ENCODE results near the gene C2orf49.

The C2orf49 gene

DNA sequence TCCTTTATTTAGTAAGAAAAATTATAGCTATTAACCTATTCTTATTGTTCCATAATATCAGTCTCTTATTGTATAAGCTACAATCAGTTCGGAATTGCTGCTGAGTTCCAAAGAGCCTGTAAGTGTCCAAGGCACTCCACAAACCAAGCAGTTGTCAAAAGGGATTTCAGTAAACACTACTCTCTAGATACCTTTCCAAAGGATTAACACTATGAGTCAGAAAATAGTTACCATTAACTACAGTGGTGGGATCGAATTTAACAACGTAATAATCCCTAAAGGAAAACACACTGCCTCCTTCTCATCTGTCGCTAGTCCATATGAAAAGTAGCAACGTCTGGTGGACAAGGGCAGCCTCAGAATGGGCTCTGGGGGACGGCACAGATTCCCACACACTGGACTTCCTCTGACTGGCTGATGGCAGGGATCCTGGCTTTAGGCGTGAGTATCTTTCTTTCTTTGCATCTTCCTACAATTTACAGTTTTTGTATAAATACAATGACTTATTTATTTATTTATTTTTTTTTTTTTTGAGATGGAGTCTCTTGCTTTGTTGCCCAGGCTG lies 16.6 kb upstream of the C2orf49 start:
- Histone ChIP-seq H3K27ac (ENCODE audit: low read length) (no peak overlapping the region), H3K9me3 (ENCODE audit: insufficient read depth, low read length) (no peaks in the 10 kb centered on the region), H3K36me3 (replicated peaks; ENCODE audit: low read depth, low read length) (peaks cover 23% of the 10 kb centered on the region), H3K9ac (ENCODE audit: low read length) (no peak overlapping the region), H3K27me3 (ENCODE audit: low read depth, low read length) (no peaks in the 10 kb centered on the region), H3K4me3 (ENCODE audit: low read length) (no peak overlapping the region), H3K4me1 (ENCODE audit: low read length) (peaks cover 16% of the 10 kb centered on the region), H3K79me2 (ENCODE audit: low read length) (peaks cover 93% of the 10 kb centered on the region), H3K4me2 (ENCODE audit: low read length) (no peak overlapping the region), H4K20me1 (ENCODE audit: insufficient read depth, low read length) (peaks cover 30% of the 10 kb centered on the region), H2AFZ (ENCODE audit: low read depth, low read length) (no peak overlapping the region)
- no peak for TF ChIP-seq EZH2phosphoT487 (IDR thresholded peaks at IDR 0.05; ENCODE audit: low read depth)
- TF ChIP-seq, protein P1, sequence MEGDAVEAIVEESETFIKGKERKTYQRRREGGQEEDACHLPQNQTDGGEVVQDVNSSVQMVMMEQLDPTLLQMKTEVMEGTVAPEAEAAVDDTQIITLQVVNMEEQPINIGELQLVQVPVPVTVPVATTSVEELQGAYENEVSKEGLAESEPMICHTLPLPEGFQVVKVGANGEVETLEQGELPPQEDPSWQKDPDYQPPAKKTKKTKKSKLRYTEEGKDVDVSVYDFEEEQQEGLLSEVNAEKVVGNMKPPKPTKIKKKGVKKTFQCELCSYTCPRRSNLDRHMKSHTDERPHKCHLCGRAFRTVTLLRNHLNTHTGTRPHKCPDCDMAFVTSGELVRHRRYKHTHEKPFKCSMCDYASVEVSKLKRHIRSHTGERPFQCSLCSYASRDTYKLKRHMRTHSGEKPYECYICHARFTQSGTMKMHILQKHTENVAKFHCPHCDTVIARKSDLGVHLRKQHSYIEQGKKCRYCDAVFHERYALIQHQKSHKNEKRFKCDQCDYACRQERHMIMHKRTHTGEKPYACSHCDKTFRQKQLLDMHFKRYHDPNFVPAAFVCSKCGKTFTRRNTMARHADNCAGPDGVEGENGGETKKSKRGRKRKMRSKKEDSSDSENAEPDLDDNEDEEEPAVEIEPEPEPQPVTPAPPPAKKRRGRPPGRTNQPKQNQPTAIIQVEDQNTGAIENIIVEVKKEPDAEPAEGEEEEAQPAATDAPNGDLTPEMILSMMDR (IDR thresholded peaks at IDR 0.05; ENCODE audit: low read depth, low read length) = no peak

DNA sequence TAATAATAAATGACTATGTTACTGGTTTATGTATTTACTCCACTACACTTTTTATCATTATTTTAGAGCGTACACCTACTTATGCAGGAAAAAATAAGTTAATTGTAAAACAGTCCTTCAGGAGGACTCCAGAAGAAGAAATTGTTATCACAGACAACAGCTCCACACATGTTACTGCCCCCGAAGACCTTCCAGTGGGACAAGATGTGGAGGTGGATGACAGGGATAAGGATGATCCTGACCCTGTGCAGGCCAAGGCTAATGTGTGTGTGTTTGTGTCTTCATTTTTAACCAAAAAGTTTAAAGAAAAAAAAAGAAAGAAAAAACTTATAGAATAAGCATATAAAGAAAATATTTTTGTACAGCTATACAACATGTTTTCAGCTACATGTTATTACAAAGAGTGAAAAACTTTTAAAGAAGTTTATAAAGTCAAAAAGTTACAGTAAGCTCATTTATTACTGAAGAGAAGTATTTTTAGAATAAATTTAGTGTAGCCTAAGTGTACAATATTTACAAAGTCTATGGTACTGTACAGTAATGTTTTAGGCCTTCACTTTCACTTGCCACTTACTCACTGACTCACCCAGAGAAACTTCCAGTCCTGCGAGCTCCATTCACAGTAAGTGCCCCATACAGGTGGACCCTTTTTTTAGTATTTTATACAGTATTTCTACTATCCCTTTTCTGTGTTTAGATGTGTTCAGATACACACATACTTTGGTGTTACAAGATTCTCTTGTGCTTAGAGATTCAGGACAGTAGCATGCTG lies 15.3 kb upstream of the C2orf49 start:
- H3K9ac ChIP-seq (ENCODE audit: low read length) = no peak overlapping the region
- no peak overlapping the region for H3K4me2 ChIP-seq (ENCODE audit: low read length)
- H3K4me3 ChIP-seq (ENCODE audit: low read length) = no peak overlapping the region
- peaks cover 10% of the 10 kb centered on the region; the same call in 1 of the 2 replicates for H3K4me1 ChIP-seq (ENCODE audit: low read length)
- H3K27me3 ChIP-seq (ENCODE audit: low read depth, low read length) = no peaks in the 10 kb centered on the region
- no peak overlapping the region for H3K27ac ChIP-seq (ENCODE audit: low read length)
- H2AFZ ChIP-seq (ENCODE audit: low read depth, low read length) = no peak overlapping the region
- TF ChIP-seq, protein P1 (IDR thresholded peaks at IDR 0.05; ENCODE audit: low read depth, low read length) = no peak
- TF ChIP-seq EZH2phosphoT487 (IDR thresholded peaks at IDR 0.05; ENCODE audit: low read depth) = no peak
- H3K79me2 ChIP-seq (ENCODE audit: low read length) = peaks cover 93% of the 10 kb centered on the region
- H3K9me3 ChIP-seq (ENCODE audit: insufficient read depth, low read length) = no peaks in the 10 kb centered on the region
- H3K36me3 ChIP-seq (replicated peaks; ENCODE audit: low read depth, low read length) = peaks cover 20% of the 10 kb centered on the region
- peaks cover 33% of the 10 kb centered on the region for H4K20me1 ChIP-seq (ENCODE audit: insufficient read depth, low read length)

DNA sequence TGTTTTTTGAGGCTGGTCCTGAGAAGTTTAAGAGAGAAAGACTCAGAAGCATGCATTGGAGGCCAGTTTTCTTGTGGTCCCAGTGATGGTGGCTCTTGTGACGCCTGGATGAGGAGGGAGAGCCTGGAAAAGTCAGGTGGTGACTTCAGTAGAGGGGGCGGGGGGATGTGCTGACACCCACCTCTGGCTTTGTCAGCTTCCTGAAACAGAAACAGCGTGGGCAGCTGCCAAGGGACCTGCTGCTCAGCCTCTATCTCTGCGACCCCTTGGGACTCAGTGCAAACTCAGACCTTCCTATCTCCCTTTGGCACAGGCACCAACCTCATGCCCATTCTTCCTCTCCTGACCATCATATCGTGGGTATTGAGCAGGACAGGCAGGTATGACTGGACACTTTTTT lies 14.2 kb upstream of the C2orf49 start:
- H3K36me3 ChIP-seq (replicated peaks; ENCODE audit: low read depth, low read length) = peaks cover 22% of the 10 kb centered on the region
- H3K4me1 ChIP-seq (ENCODE audit: low read length) = peaks cover 16% of the 10 kb centered on the region
- no peaks in the 10 kb centered on the region for H3K27me3 ChIP-seq (ENCODE audit: low read depth, low read length)
- H3K9ac ChIP-seq (ENCODE audit: low read length) = no peak overlapping the region
- no peak overlapping the region for H2AFZ ChIP-seq (ENCODE audit: low read depth, low read length)
- no peaks in the 10 kb centered on the region for H3K9me3 ChIP-seq (ENCODE audit: insufficient read depth, low read length)
- no peak overlapping the region for H3K27ac ChIP-seq (ENCODE audit: low read length)
- no peak for TF ChIP-seq EZH2phosphoT487 (IDR thresholded peaks at IDR 0.05; ENCODE audit: low read depth)
- TF ChIP-seq, protein P1 (IDR thresholded peaks at IDR 0.05; ENCODE audit: low read depth, low read length) = no peak
- no peak overlapping the region for H3K4me3 ChIP-seq (ENCODE audit: low read length)
- H4K20me1 ChIP-seq (ENCODE audit: insufficient read depth, low read length) = peaks cover 33% of the 10 kb centered on the region
- H3K79me2 ChIP-seq (ENCODE audit: low read length) = peaks cover 93% of the 10 kb centered on the region
- H3K4me2 ChIP-seq (ENCODE audit: low read length) = no peak overlapping the region

DNA sequence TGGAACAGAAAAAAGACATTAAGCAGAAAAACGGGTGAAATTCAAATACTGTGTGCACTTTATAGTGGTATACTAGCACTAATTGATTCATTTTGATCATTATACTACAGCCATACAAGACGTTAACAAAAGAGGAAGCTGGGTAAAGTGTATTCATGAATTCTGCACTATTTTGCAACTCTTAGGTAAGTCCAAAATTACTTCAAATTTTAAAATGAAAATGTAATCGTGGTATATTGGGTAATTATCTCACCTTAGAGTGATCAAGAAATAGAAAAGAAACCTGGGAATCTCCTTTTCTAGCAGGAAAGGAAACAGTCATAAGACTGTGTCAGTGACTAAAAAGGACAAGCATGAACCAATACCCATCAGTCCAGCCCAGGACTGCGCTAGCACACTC lies 13.2 kb upstream of the C2orf49 start:
- H3K4me3 ChIP-seq (ENCODE audit: low read length) = no peak overlapping the region
- H3K36me3 ChIP-seq (replicated peaks; ENCODE audit: low read depth, low read length) = peaks cover 22% of the 10 kb centered on the region
- no peak for TF ChIP-seq EZH2phosphoT487 (IDR thresholded peaks at IDR 0.05; ENCODE audit: low read depth)
- TF ChIP-seq, protein P1 (IDR thresholded peaks at IDR 0.05; ENCODE audit: low read depth, low read length) = no peak
- H2AFZ ChIP-seq (ENCODE audit: low read depth, low read length) = no peak overlapping the region
- peaks cover 33% of the 10 kb centered on the region for H4K20me1 ChIP-seq (ENCODE audit: insufficient read depth, low read length)
- H3K4me2 ChIP-seq (ENCODE audit: low read length) = no peak overlapping the region
- H3K27ac ChIP-seq (ENCODE audit: low read length) = no peak overlapping the region
- H3K79me2 ChIP-seq (ENCODE audit: low read length) = peaks cover 93% of the 10 kb centered on the region
- H3K9ac ChIP-seq (ENCODE audit: low read length) = no peak overlapping the region
- no peaks in the 10 kb centered on the region for H3K9me3 ChIP-seq (ENCODE audit: insufficient read depth, low read length)
- peaks cover 22% of the 10 kb centered on the region for H3K4me1 ChIP-seq (ENCODE audit: low read length)
- H3K27me3 ChIP-seq (ENCODE audit: low read depth, low read length) = no peaks in the 10 kb centered on the region
